Adipose tissue (tissue), 3 donors: ENCODE results near the gene CAMTA1. TPM values are rescaled to one million over a fixed set of nuclear protein-coding genes. Genes with fewer than 3 reads are reported as not detected.
"Not testable (repeated sequence)": the region's sequence is repeated elsewhere in the genome, so short reads cannot be mapped to it uniquely, and the experiment has no call there.

Experiments used
- H3K27ac ChIP-seq: one replicate; pipeline ENCODE4 v1.5.1; 2013; ENCODE audit warnings: low read depth, low read length
- WGBS, 3 donors: extraction: QIAGEN DNeasy Blood & Tissue Kit; methylation state at CpG; one replicate each; pipeline ENCODE4 v1.1.7; 2013; 5-methylcytosine and 5-hydroxymethylcytosine counted together
- polyA plus RNA-seq, 3 donors: library from polyadenylated mRNA; stranded (reverse); fragments of 200-250 nt; gene quantifications; one replicate each; pipeline ENCODE4 v1.2.3, GENCODE V29; 2013
- donor health status: healthy with polysubstance abuse.
- donor health status: Bipolar disorder and iron deficiency.
- donor health status: healthy.

CAMTA1 gene
- polyA plus RNA-seq, 3 donors, result 25.7 to 111 (median 60.2) TPM

- 95 to 100% (median 96%) methylated on average over 3 of the region's 3 CpGs for WGBS, 3 donors
- H3K27ac ChIP-seq, result not testable (repeated sequence)
Measured at GRCh38 chr1:7791027-7791426, 1005.8 kb downstream of the CAMTA1 start.

GRCh38 chr1:7795406-7795805 lies 1010.2 kb downstream of the CAMTA1 start:
- WGBS, 3 donors, result 80 to 93% (median 83%) methylated on average over 12 of the region's 12 CpGs
- H3K27ac ChIP-seq, result no peak overlapping the region

GRCh38 chr1:7805460-7805859 lies 1020.2 kb downstream of the CAMTA1 start:
- H3K27ac ChIP-seq, result no peak overlapping the region
- 86 to 91% (median 90%) methylated on average over 9 of the region's 9 CpGs for WGBS, 3 donors

GRCh38 chr1:7808253-7808844 lies 1023.1 kb downstream of the CAMTA1 start:
- 24 to 36% (median 27%) methylated on average over 1 of the region's 1 CpG for WGBS, 3 donors
- no peak overlapping the region for H3K27ac ChIP-seq

- WGBS, 3 donors, result 95 to 96% (median 95%) methylated on average over 13 of the region's 13 CpGs
- no peak overlapping the region for H3K27ac ChIP-seq
Measured at GRCh38 chr1:7809742-7810141, 1024.5 kb downstream of the CAMTA1 start.

GRCh38 chr1:7810395-7810794 lies 1025.1 kb downstream of the CAMTA1 start:
- WGBS, 3 donors, result 82 to 88% (median 84%) methylated on average over 7 of the region's 7 CpGs
- no peak overlapping the region for H3K27ac ChIP-seq

GRCh38 chr1:7811476-7811875 lies 1026.2 kb downstream of the CAMTA1 start:
- no peak overlapping the region for H3K27ac ChIP-seq
- 85 to 94% (median 88%) methylated on average over 6 of the region's 6 CpGs for WGBS, 3 donors

GRCh38 chr1:7813677-7814373 lies 1028.6 kb downstream of the CAMTA1 start:
- no peak overlapping the region for H3K27ac ChIP-seq
- 91 to 98% (median 97%) methylated on average over 3 of the region's 3 CpGs for WGBS, 3 donors

Other genes with a start within 250 kb of the CAMTA1 start
- 1 to 10 TPM; 2.8 to 5.8 (median 5.2) TPM for gene NOL9, start 230.9 kb upstream of the CAMTA1 start, polyA plus RNA-seq
- under 1 TPM in 1 of 3 donors, not detected in 2; 0.12 TPM for gene TAS1R1, start 230.1 kb upstream of the CAMTA1 start, polyA plus RNA-seq
- 10 to 100 TPM; 19.0 to 31.4 (median 19.3) TPM for gene ZBTB48, start 205.5 kb upstream of the CAMTA1 start, polyA plus RNA-seq
- 10 to 100 TPM; 14.5 to 39.0 (median 30.2) TPM for gene KLHL21, start 182.6 kb upstream of the CAMTA1 start, polyA plus RNA-seq
- gene PHF13, start 171.7 kb upstream of the CAMTA1 start, polyA plus RNA-seq, result 10 to 100 TPM in 2 of 3 donors, 1 to 10 TPM in 1; 5.2 to 13.3 (median 11.1) TPM
- 10 to 100 TPM; 17.8 to 20.8 (median 20.1) TPM for gene THAP3, start 160.6 kb upstream of the CAMTA1 start, polyA plus RNA-seq
- 10 to 100 TPM; 14.1 to 25.4 (median 21.1) TPM for gene DNAJC11, start 83.6 kb upstream of the CAMTA1 start, polyA plus RNA-seq